SK-N-SH treated with all-trans-retinoic acid at 6 μM for 48 hours (cell line): ENCODE results near the gene TPRG1L.

ENCODE experiments used
- CREB5 ChIP-seq: fragments of 250-450 bp; sonication (Bioruptor Pico); IDR thresholded peaks from 2 replicates; pipeline ENCODE4 v1.5.1; 2020; ENCODE audit warnings: low read depth, mild to moderate bottlenecking, moderate library complexity
- ESRRG ChIP-seq: fragments of 250-450 bp; sonication (Bioruptor Pico); IDR thresholded peaks from 2 replicates; pipeline ENCODE4 v1.6.1; 2021; ENCODE audit warnings: mild to moderate bottlenecking
- GLIS3 ChIP-seq: fragments of 250-450 bp; sonication (Bioruptor Pico); IDR thresholded peaks from 2 replicates; pipeline ENCODE4 v1.5.0; 2020; ENCODE audit warnings: mild to moderate bottlenecking, moderate library complexity
- OSR1 ChIP-seq: fragments of 250-450 bp; sonication (Bioruptor Pico); IDR thresholded peaks from 2 replicates; pipeline ENCODE4 v1.8.0; 2022; ENCODE audit warnings: moderate library complexity, mild to moderate bottlenecking, inconsistent platforms
- PATZ1 ChIP-seq: fragments of 250-450 bp; sonication (Bioruptor Pico); IDR thresholded peaks from 2 replicates; pipeline ENCODE4 v1.8.0; 2020; ENCODE audit warnings: mild to moderate bottlenecking, moderate library complexity, borderline replicate concordance
- SNAI2 ChIP-seq: fragments of 250-450 bp; sonication (Bioruptor Pico); IDR thresholded peaks from 2 replicates; pipeline ENCODE4 v1.5.0; 2020; ENCODE audit warnings: mild to moderate bottlenecking, moderate library complexity
- ZC3H10 ChIP-seq: fragments of 250-450 bp; sonication (Bioruptor Pico); IDR thresholded peaks from 2 replicates; pipeline ENCODE4 v1.5.1; 2021; ENCODE audit warnings: mild to moderate bottlenecking, moderate library complexity
- ZFP3 ChIP-seq: fragments of 250-450 bp; sonication (Bioruptor Pico); IDR thresholded peaks from 2 replicates; pipeline ENCODE4 v1.5.0; 2020; ENCODE audit warnings: mild to moderate bottlenecking, moderate library complexity
- ZFP30 ChIP-seq: fragments of 450-650 bp; formaldehyde crosslinking; IDR thresholded peaks from 2 replicates; pipeline ENCODE4 v1.5.0; 2022; ENCODE audit warnings: mild to moderate bottlenecking, moderate library complexity
- ZNF565 ChIP-seq: fragments of 450-650 bp; formaldehyde crosslinking; conservative IDR thresholded peaks from 2 replicates; pipeline ENCODE4 v1.5.0; 2020; ENCODE audit warnings: low read depth, mild to moderate bottlenecking, moderate library complexity
- ZNF70 ChIP-seq: fragments of 450-650 bp; formaldehyde crosslinking; IDR thresholded peaks from 2 replicates; pipeline ENCODE4 v1.5.0; 2020; ENCODE audit warnings: mild to moderate bottlenecking, moderate library complexity
- ZNF8 ChIP-seq: fragments of 450-650 bp; formaldehyde crosslinking; IDR thresholded peaks from 2 replicates; pipeline ENCODE4 v1.5.0; 2020; ENCODE audit warnings: mild to moderate bottlenecking, moderate library complexity

- TF ChIP-seq ZFP3 (CRISPR knock-in tag): no peak
- TF ChIP-seq PATZ1: no peak
- TF ChIP-seq ZFP30 (CRISPR knock-in tag): no peak
- no peak for TF ChIP-seq ZNF70 (CRISPR knock-in tag)
- TF ChIP-seq CREB5 (CRISPR knock-in tag): no peak
- no peak for TF ChIP-seq GLIS3 (CRISPR knock-in tag)
- TF ChIP-seq ZNF8 (CRISPR knock-in tag): no peak
- no peak for TF ChIP-seq ESRRG (CRISPR knock-in tag)
- TF ChIP-seq SNAI2 (CRISPR knock-in tag): no peak
- TF ChIP-seq ZNF565 (CRISPR knock-in tag): no peak
- no peak for TF ChIP-seq OSR1
- no peak for TF ChIP-seq ZC3H10 (CRISPR knock-in tag)
Observed at GRCh38 chr1:3579626-3580025, 45.2 kb upstream of the TPRG1L start.
